DND-41 (cell line): Measurements from ENCODE around the gene CDIPT.

Experiments
- ATAC-seq: fragments of 200-7000 bp; cut with Tn5 transposase; 3 replicates; pipeline ENCODE4 v1.9.1; 2021; ENCODE audit warnings: low read depth; ENCODE audit not compliant: insufficient read depth
- DNase-seq: peaks from one replicate; pipeline ENCODE4 v3.0.0-alpha.2; 2020
- H2AFZ ChIP-seq: 2 replicates; pipeline ENCODE4 v1.6.0; 2012; ENCODE audit warnings: low read depth, low read length
- H3K27ac ChIP-seq: 2 replicates; pipeline ENCODE4 v1.5.1; 2012; ENCODE audit warnings: low read length, inconsistent platforms
- H3K27me3 ChIP-seq: fragments of 200-600 bp; sonication (generic); 2 replicates; pipeline ENCODE4 v1.6.0; 2012; ENCODE audit warnings: low read length, mild to moderate bottlenecking, inconsistent platforms; ENCODE audit not compliant: insufficient read depth, poor library complexity
- H3K36me3 ChIP-seq: 2 replicates; pipeline ENCODE4 v1.5.1; 2012; ENCODE audit warnings: low read length, inconsistent platforms; ENCODE audit not compliant: insufficient read depth
- H3K4me1 ChIP-seq: 2 replicates; pipeline ENCODE4 v1.5.1; 2012; ENCODE audit warnings: mild to moderate bottlenecking, low read length; ENCODE audit not compliant: insufficient read depth
- H3K4me2 ChIP-seq: 2 replicates; pipeline ENCODE4 v1.6.0; 2012; ENCODE audit warnings: mild to moderate bottlenecking, moderate library complexity, low read length, inconsistent platforms; ENCODE audit not compliant: insufficient read depth
- H3K4me3 ChIP-seq, 2 experiments: fragments of 200-600 bp in 1 of 2; shearing (Covaris generic) in 1 of 2; 2 replicates each; pipeline ENCODE4 v1.5.1; 2012 to 2016; ENCODE audit warnings: inconsistent platforms in 2 of 2, low read length in 2 of 2, mild to moderate bottlenecking in 2 of 2, low read depth in 1 of 2, moderate library complexity in 1 of 2
- H3K79me2 ChIP-seq: 2 replicates; pipeline ENCODE4 v1.6.0; 2012; ENCODE audit warnings: low read length, inconsistent platforms; ENCODE audit not compliant: insufficient read depth
- H3K9ac ChIP-seq: 2 replicates; pipeline ENCODE4 v1.6.0; 2012; ENCODE audit warnings: low read depth, mild to moderate bottlenecking, inconsistent platforms, low read length, moderate library complexity
- H3K9me3 ChIP-seq: 2 replicates; pipeline ENCODE4 v1.5.1; 2012; ENCODE audit warnings: low read length, moderate library complexity, mild to moderate bottlenecking, inconsistent platforms; ENCODE audit not compliant: insufficient read depth, severe bottlenecking
- H4K20me1 ChIP-seq: 2 replicates; pipeline ENCODE4 v1.6.0; 2012; ENCODE audit warnings: low read length; ENCODE audit not compliant: insufficient read depth
- EZH2 ChIP-seq: IDR thresholded peaks from 3 replicates; pipeline ENCODE4 v1.6.1; 2012; ENCODE audit warnings: borderline replicate concordance, low read depth, mild to moderate bottlenecking, moderate library complexity, low read length, inconsistent platforms; ENCODE audit not compliant: severe bottlenecking
- TF ChIP-seq, protein P1 (sequence below): IDR thresholded peaks from 2 replicates; pipeline ENCODE4 v1.5.1; 2012; ENCODE audit warnings: borderline replicate concordance, low read length, moderate library complexity, mild to moderate bottlenecking; ENCODE audit not compliant: poor library complexity, severe bottlenecking; ENCODE audit errors: extremely low read depth

CDIPT gene

DNA sequence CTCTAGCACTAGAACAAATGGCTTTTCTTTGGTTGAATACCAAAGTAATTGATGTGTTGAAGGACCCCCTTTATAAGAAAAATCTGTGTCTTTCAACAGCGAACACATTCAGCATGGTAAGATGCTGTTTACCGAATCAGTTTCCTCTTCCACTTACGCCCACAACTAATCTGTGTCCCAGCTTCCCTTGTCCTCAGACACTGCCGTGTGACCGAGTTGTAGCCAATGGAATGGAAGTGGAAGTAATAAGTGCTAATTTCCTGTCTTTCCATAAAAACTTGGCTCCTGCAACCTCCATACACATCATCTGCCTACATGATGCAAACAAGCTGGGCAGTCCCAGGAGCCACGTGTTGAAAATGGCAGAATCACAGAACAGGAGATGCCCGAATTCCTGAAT, 10.4 kb downstream of the CDIPT start:
- Histone ChIP-seq H3K27me3 (no peaks in the 10 kb centered on the region), H3K9me3 (no peaks in the 10 kb centered on the region), H2AFZ (no peak overlapping the region), H3K79me2 (no peaks in the 10 kb centered on the region), H4K20me1 (no peaks in the 10 kb centered on the region), H3K27ac (no peak overlapping the region), H3K4me1 (peaks cover 2% of the 10 kb centered on the region; the same call in 1 of the 2 replicates), H3K4me3 (no peak overlapping the region), H3K36me3 (no peaks in the 10 kb centered on the region), H3K4me2 (no peak overlapping the region), H3K9ac (no peak overlapping the region)
- TF ChIP-seq, protein P1, sequence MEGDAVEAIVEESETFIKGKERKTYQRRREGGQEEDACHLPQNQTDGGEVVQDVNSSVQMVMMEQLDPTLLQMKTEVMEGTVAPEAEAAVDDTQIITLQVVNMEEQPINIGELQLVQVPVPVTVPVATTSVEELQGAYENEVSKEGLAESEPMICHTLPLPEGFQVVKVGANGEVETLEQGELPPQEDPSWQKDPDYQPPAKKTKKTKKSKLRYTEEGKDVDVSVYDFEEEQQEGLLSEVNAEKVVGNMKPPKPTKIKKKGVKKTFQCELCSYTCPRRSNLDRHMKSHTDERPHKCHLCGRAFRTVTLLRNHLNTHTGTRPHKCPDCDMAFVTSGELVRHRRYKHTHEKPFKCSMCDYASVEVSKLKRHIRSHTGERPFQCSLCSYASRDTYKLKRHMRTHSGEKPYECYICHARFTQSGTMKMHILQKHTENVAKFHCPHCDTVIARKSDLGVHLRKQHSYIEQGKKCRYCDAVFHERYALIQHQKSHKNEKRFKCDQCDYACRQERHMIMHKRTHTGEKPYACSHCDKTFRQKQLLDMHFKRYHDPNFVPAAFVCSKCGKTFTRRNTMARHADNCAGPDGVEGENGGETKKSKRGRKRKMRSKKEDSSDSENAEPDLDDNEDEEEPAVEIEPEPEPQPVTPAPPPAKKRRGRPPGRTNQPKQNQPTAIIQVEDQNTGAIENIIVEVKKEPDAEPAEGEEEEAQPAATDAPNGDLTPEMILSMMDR: no peak
- no peak for TF ChIP-seq EZH2
- DNase-seq: no peak
- ATAC-seq: no peak

DNA sequence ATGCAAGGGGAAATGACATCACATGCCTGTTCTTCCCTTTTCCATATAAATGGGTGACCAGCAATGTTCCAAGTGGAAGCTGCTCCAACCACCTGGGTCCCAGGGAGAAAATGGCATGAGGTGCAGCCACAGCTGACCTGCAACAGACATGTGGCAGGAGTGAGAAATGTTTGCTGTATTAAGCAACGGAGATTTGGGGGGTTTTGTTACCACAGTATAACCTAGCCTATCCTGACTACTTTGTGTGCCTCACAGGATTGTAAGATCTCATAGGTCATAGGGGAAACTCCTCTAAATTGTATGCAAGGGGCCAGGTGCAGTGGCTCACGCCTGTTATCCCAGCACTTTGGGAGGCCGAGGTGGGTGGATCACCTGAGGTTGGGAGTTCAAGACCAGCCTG, 12.0 kb downstream of the CDIPT start:
- Histone ChIP-seq H3K4me1 (peaks cover 2% of the 10 kb centered on the region; the same call in 1 of the 2 replicates), H3K4me3 (no peak overlapping the region), H2AFZ (no peak overlapping the region), H3K9me3 (no peaks in the 10 kb centered on the region), H3K27me3 (no peaks in the 10 kb centered on the region), H3K36me3 (no peaks in the 10 kb centered on the region), H3K9ac (no peak overlapping the region), H3K4me2 (no peak overlapping the region), H3K79me2 (no peaks in the 10 kb centered on the region), H3K27ac (no peak overlapping the region), H4K20me1 (no peaks in the 10 kb centered on the region)
- no peak for DNase-seq
- ATAC-seq: no peak
- TF ChIP-seq, protein P1: no peak
- TF ChIP-seq EZH2: no peak

DNA sequence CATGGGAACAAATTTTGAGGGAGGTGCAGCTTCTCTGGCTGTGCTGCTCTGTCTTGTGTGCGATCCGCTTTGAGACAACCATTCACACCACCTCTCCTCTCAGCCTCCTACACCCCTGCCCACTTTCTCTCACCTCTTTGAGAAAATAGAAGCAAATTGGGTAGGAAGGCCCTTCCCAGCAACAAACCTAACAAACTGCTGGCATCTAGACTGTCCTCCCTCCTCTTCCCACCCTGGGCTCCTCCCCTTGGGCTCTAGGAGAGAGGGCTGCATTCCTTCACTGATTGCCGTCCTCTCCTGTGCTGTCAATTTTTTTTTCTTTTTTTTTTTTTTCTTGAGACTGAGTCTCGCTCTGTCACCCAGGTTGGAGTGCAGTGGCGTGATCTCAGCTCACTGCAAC, 13.5 kb downstream of the CDIPT start:
- Histone ChIP-seq H3K9me3 (no peaks in the 10 kb centered on the region), H3K4me3 (no peak overlapping the region), H4K20me1 (no peaks in the 10 kb centered on the region), H3K36me3 (no peaks in the 10 kb centered on the region), H3K27ac (no peak overlapping the region), H3K27me3 (no peaks in the 10 kb centered on the region), H3K9ac (no peak overlapping the region), H3K4me1 (peaks cover 2% of the 10 kb centered on the region; the same call in 1 of the 2 replicates), H3K79me2 (no peaks in the 10 kb centered on the region), H3K4me2 (no peak overlapping the region), H2AFZ (no peak overlapping the region)
- TF ChIP-seq, protein P1: no peak
- TF ChIP-seq EZH2: no peak
- no peak for ATAC-seq
- DNase-seq: no peak
